Measurements from ENCODE around the gene ASB15.

The ASB15 gene

GRCh38 chr7:123666492-123666891, 64.9 kb downstream of the ASB15 start:
- in situ Hi-C loops (cut with HindIII; ENCODE audit: low pct_ligation_motif_present, low sequenced_read_pairs) = no loop called here
- no peak for DNase-seq

GRCh38 chr7:123669485-123669884, 67.9 kb downstream of the ASB15 start:
- Histone ChIP-seq H3K4me3 (ENCODE audit: low read depth, low read length) (no peak overlapping the region), H3K27ac (no peak overlapping the region), H3K36me3 (replicated peaks) (no peaks in the 10 kb centered on the region), H3K27me3 (replicated peaks) (no peaks in the 10 kb centered on the region)
- DNase-seq = no peak
- no peak for TF ChIP-seq CTCF (IDR thresholded peaks at IDR 0.05; ENCODE audit: low read depth, low read length, missing control alignments)
- in situ Hi-C loops (cut with HindIII; ENCODE audit: low pct_ligation_motif_present, low sequenced_read_pairs) = no loop called here

More at GRCh38 chr7:123666492-123666891, 64.9 kb downstream of the ASB15 start:
- Histone ChIP-seq H3K4me3 (ENCODE audit: low read depth, low read length) (no peak overlapping the region), H3K27ac (no peak overlapping the region), H3K36me3 (replicated peaks) (no peaks in the 10 kb centered on the region), H3K27me3 (replicated peaks) (no peaks in the 10 kb centered on the region)
- no peak for TF ChIP-seq CTCF (IDR thresholded peaks at IDR 0.05; ENCODE audit: low read depth, low read length, missing control alignments)

- H3K27ac ChIP-seq = no peak overlapping the region
- no peak overlapping the region for H3K4me3 ChIP-seq (ENCODE audit: low read depth, low read length)
- H3K27me3 ChIP-seq (replicated peaks) = no peaks in the 10 kb centered on the region
- DNase-seq = no peak
- no peak for TF ChIP-seq CTCF (IDR thresholded peaks at IDR 0.05; ENCODE audit: low read depth, low read length, missing control alignments)
- no peaks in the 10 kb centered on the region for H3K36me3 ChIP-seq (replicated peaks)
- in situ Hi-C loops (cut with HindIII; ENCODE audit: low pct_ligation_motif_present, low sequenced_read_pairs) = no loop called here
Measured at GRCh38 chr7:123673137-123673732, 71.6 kb downstream of the ASB15 start.

GRCh38 chr7:123673752-123674398, 72.3 kb downstream of the ASB15 start:
- Histone ChIP-seq H3K4me3 (ENCODE audit: low read depth, low read length) (no peak overlapping the region), H3K27me3 (replicated peaks) (no peaks in the 10 kb centered on the region), H3K36me3 (replicated peaks) (no peaks in the 10 kb centered on the region), H3K27ac (no peak overlapping the region)
- no peak for TF ChIP-seq CTCF (IDR thresholded peaks at IDR 0.05; ENCODE audit: low read depth, low read length, missing control alignments)
- in situ Hi-C loops (cut with HindIII; ENCODE audit: low pct_ligation_motif_present, low sequenced_read_pairs) = no loop called here
- DNase-seq = no peak

- TF ChIP-seq CTCF (IDR thresholded peaks at IDR 0.05; ENCODE audit: low read depth, low read length, missing control alignments) = no peak
- H3K27ac ChIP-seq = no peak overlapping the region
- in situ Hi-C loops (cut with HindIII; ENCODE audit: low pct_ligation_motif_present, low sequenced_read_pairs) = no loop called here
- H3K4me3 ChIP-seq (ENCODE audit: low read depth, low read length) = no peak overlapping the region
- no peaks in the 10 kb centered on the region for H3K36me3 ChIP-seq (replicated peaks)
- no peaks in the 10 kb centered on the region for H3K27me3 ChIP-seq (replicated peaks)
- DNase-seq = no peak
Measured at GRCh38 chr7:123674399-123675180, 73.0 kb downstream of the ASB15 start.
